H9 (cell line): ENCODE results near the gene KCNMB4. TPM values are rescaled to one million over a fixed set of nuclear protein-coding genes. Genes with fewer than 3 reads are reported as not detected.

Experiments
- DNase-seq: peaks from one replicate; pipeline ENCODE4 v3.0.0-alpha.2; 2017
- H2AFZ ChIP-seq: one replicate; pipeline ENCODE4 v1.6.1; 2013; ENCODE audit warnings: mild to moderate bottlenecking, low read length, control low read depth, moderate library complexity
- H2AK5ac ChIP-seq: 2 replicates; pipeline ENCODE4 v1.6.1; 2013; ENCODE audit warnings: low read length, control low read depth, mixed read lengths; ENCODE audit not compliant: insufficient read length
- H2BK120ac ChIP-seq: one replicate; pipeline ENCODE4 v1.6.1; 2013; ENCODE audit warnings: low read depth, mild to moderate bottlenecking, low read length, control low read depth, inconsistent platforms; ENCODE audit not compliant: poor library complexity, severe bottlenecking
- H2BK12ac ChIP-seq: 2 replicates; pipeline ENCODE4 v1.6.1; 2013; ENCODE audit warnings: low read length, control low read depth, mixed read lengths, low read depth; ENCODE audit not compliant: insufficient read length
- H2BK15ac ChIP-seq: 2 replicates; pipeline ENCODE4 v1.6.1; 2013; ENCODE audit warnings: low read depth, low read length, control low read depth
- H2BK20ac ChIP-seq: one replicate; pipeline ENCODE4 v1.6.1; 2013; ENCODE audit warnings: low read depth, mild to moderate bottlenecking, low read length, control low read depth, inconsistent platforms; ENCODE audit not compliant: poor library complexity, severe bottlenecking
- H2BK5ac ChIP-seq: 2 replicates; pipeline ENCODE4 v1.6.1; 2013; ENCODE audit warnings: low read length, control low read depth, mixed read lengths; ENCODE audit not compliant: insufficient read length
- H3K14ac ChIP-seq: 2 replicates; pipeline ENCODE4 v1.6.1; 2013; ENCODE audit warnings: low read length, control low read depth; ENCODE audit not compliant: insufficient read depth
- H3K18ac ChIP-seq: 2 replicates; pipeline ENCODE4 v1.6.1; 2013; ENCODE audit warnings: low read depth, mild to moderate bottlenecking, mixed read lengths, low read length, control low read depth; ENCODE audit not compliant: insufficient read length
- H3K23ac ChIP-seq: 2 replicates; pipeline ENCODE4 v1.6.1; 2013; ENCODE audit warnings: low read length, control low read depth, mixed read lengths, low read depth; ENCODE audit not compliant: insufficient read length
- H3K23me2 ChIP-seq: 2 replicates; pipeline ENCODE4 v1.6.1; 2013; ENCODE audit warnings: low read depth, mild to moderate bottlenecking, mixed read lengths, low read length, control low read depth; ENCODE audit not compliant: insufficient read length, poor library complexity, severe bottlenecking
- H3K27ac ChIP-seq: 2 replicates; pipeline ENCODE4 v1.5.1; 2013; ENCODE audit warnings: low read length, control low read depth, mixed read lengths, low read depth; ENCODE audit not compliant: insufficient read length
- H3K27me3 ChIP-seq: 2 replicates; pipeline ENCODE4 v1.6.1; 2013; ENCODE audit warnings: low read length, control low read depth, inconsistent platforms; ENCODE audit not compliant: insufficient read depth
- H3K4ac ChIP-seq: 2 replicates; pipeline ENCODE4 v1.6.1; 2013; ENCODE audit warnings: low read depth, mild to moderate bottlenecking, control low read depth, inconsistent platforms, low read length, moderate library complexity
- H3K4me1 ChIP-seq: 2 replicates; pipeline ENCODE4 v1.6.1; 2013; ENCODE audit warnings: low read length, control low read depth, inconsistent platforms; ENCODE audit not compliant: insufficient read depth
- H3K4me2 ChIP-seq: 2 replicates; pipeline ENCODE4 v1.6.1; 2013; ENCODE audit warnings: low read length, control low read depth, mixed read lengths; ENCODE audit not compliant: insufficient read length, insufficient read depth
- H3K56ac ChIP-seq: 2 replicates; pipeline ENCODE4 v1.6.1; 2013; ENCODE audit warnings: low read depth, mild to moderate bottlenecking, mixed read lengths, low read length, control low read depth; ENCODE audit not compliant: insufficient read length
- H3K79me1 ChIP-seq: 2 replicates; pipeline ENCODE4 v1.6.1; 2013; ENCODE audit warnings: low read depth, mild to moderate bottlenecking, moderate library complexity, low read length, control low read depth, inconsistent platforms; ENCODE audit not compliant: insufficient read depth, poor library complexity, severe bottlenecking
- H3K79me2 ChIP-seq: 2 replicates; pipeline ENCODE4 v1.6.1; 2013; ENCODE audit warnings: low read length, control low read depth, inconsistent platforms; ENCODE audit not compliant: insufficient read depth
- H3K9ac ChIP-seq: 2 replicates; pipeline ENCODE4 v1.6.1; 2013; ENCODE audit warnings: low read length, control low read depth, mixed read lengths; ENCODE audit not compliant: insufficient read length; ENCODE audit errors: extremely low read depth
- H3K9me3 ChIP-seq: one replicate; pipeline ENCODE4 v1.6.1; 2013; ENCODE audit warnings: low read depth, low read length, inconsistent platforms; ENCODE audit not compliant: control insufficient read depth
- H3T11ph ChIP-seq: one replicate; pipeline ENCODE4 v1.6.1; 2013; ENCODE audit warnings: mild to moderate bottlenecking, low read length, control low read depth, inconsistent platforms
- H4K20me1 ChIP-seq: one replicate; pipeline ENCODE4 v1.6.1; 2013; ENCODE audit not compliant: control insufficient read depth, insufficient read length, insufficient read depth
- H4K5ac ChIP-seq: 2 replicates; pipeline ENCODE4 v1.6.1; 2013; ENCODE audit warnings: low read depth, mild to moderate bottlenecking, mixed read lengths, low read length, control low read depth; ENCODE audit not compliant: insufficient read length
- H4K8ac ChIP-seq: replicated peaks from 2 replicates; pipeline ENCODE4 v1.6.1; 2013; ENCODE audit warnings: low read length, control low read depth, mixed read lengths, low read depth; ENCODE audit not compliant: insufficient read length
- H4K91ac ChIP-seq: 2 replicates; pipeline ENCODE4 v1.6.1; 2013; ENCODE audit warnings: low read depth, mild to moderate bottlenecking, moderate library complexity, mixed read lengths, low read length, control low read depth; ENCODE audit not compliant: insufficient read length
- H3K27ac Mint-ChIP-seq, 3 experiments: 2 replicates in 2 of 3; 3 replicates in 1 of 3; pipeline ENCODE4 v1.8.0; 2020 to 2021; ENCODE audit warnings: mixed read lengths in 3 of 3, mild to moderate bottlenecking in 1 of 3, moderate library complexity in 1 of 3
- H3K27me3 Mint-ChIP-seq: 2 replicates; pipeline ENCODE4 v1.8.0; 2021; ENCODE audit warnings: low read depth, mild to moderate bottlenecking, moderate library complexity, mixed read lengths
- H3K36me3 Mint-ChIP-seq, 3 experiments: 2 replicates in 2 of 3; 3 replicates in 1 of 3; pipeline ENCODE4 v1.8.0; 2020 to 2021; ENCODE audit warnings: low read depth in 3 of 3, mixed read lengths in 3 of 3; ENCODE audit not compliant: insufficient read depth in 1 of 3
- H3K4me1 Mint-ChIP-seq, 2 experiments: 2 replicates each; pipeline ENCODE4 v1.8.0; 2020; ENCODE audit warnings: mixed read lengths in 2 of 2
- H3K4me3 Mint-ChIP-seq, 2 experiments: 2 replicates in 1 of 2; 3 replicates in 1 of 2; pipeline ENCODE4 v1.8.0; 2020 to 2021; ENCODE audit warnings: mild to moderate bottlenecking in 2 of 2, mixed read lengths in 2 of 2, moderate library complexity in 1 of 2
- H3K9me3 Mint-ChIP-seq, 2 experiments: 2 replicates in 1 of 2; 3 replicates in 1 of 2; pipeline ENCODE4 v1.8.0; 2020; ENCODE audit warnings: mild to moderate bottlenecking in 2 of 2, mixed read lengths in 2 of 2, moderate library complexity in 1 of 2
- WGBS: extraction: QIAGEN DNeasy Blood & Tissue Kit; methylation state at CpG from one replicate; pipeline ENCODE4 v1.1.7; 2013; ENCODE audit warnings: missing lambda C conversion rate, low lambda C conversion rate, mixed read lengths; ENCODE audit not compliant: insufficient read length; ENCODE audit errors: extremely low coverage; 5-methylcytosine and 5-hydroxymethylcytosine counted together
- total RNA-seq: library from RNA; stranded (reverse); gene quantifications from 2 replicates; pipeline ENCODE4 v1.2.1, GENCODE V29; 2021
- TF ChIP-seq, protein P1 (sequence below): fragments of 200-600 bp; sonication (generic); conservative IDR thresholded peaks from 3 replicates; pipeline ENCODE4 v1.8.0; 2021; ENCODE audit warnings: antibody characterized with exemption, mild to moderate bottlenecking

KCNMB4 gene
- total RNA-seq, 1 experiment from 2014 or later = 16.2 TPM

DNA sequence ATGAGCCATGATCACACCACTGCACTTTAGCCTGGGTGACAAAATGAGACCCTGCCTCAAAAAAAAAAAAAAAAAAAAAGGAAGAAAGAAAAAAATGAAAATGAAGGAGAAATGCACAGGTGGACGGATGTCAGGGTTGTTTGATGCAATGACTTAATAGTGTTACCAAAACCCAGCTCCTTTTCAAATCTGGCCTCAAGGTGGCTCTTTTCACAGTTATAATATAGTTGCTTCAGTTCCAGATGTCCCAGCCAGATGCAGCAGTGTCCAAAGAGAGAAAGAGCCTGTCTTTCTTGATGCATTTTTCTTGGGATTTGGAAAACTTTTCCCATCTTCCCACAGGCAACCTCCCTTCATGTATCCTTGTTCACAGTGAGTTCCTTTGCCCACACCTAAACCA is 36.5 kb downstream of the KCNMB4 start:
- H3K56ac ChIP-seq = no peak overlapping the region
- TF ChIP-seq, protein P1, sequence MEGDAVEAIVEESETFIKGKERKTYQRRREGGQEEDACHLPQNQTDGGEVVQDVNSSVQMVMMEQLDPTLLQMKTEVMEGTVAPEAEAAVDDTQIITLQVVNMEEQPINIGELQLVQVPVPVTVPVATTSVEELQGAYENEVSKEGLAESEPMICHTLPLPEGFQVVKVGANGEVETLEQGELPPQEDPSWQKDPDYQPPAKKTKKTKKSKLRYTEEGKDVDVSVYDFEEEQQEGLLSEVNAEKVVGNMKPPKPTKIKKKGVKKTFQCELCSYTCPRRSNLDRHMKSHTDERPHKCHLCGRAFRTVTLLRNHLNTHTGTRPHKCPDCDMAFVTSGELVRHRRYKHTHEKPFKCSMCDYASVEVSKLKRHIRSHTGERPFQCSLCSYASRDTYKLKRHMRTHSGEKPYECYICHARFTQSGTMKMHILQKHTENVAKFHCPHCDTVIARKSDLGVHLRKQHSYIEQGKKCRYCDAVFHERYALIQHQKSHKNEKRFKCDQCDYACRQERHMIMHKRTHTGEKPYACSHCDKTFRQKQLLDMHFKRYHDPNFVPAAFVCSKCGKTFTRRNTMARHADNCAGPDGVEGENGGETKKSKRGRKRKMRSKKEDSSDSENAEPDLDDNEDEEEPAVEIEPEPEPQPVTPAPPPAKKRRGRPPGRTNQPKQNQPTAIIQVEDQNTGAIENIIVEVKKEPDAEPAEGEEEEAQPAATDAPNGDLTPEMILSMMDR = peak; percentile 25; the same call in 1 of the 3 replicates
- H3K79me1 ChIP-seq = peaks cover 2% of the 10 kb centered on the region
- H3K18ac ChIP-seq = no peak overlapping the region
- Mint-ChIP-seq H3K27me3 (no peaks in the 10 kb centered on the region), H3K27ac (no peak overlapping the region), H3K36me3 (peaks cover 20 to 44% (median 37%) of the 10 kb centered on the region in 3 experiments), H3K4me1 (no peaks in the 10 kb centered on the region), H3K9me3 (no peaks in the 10 kb centered on the region; a peak in 1 of 5 replicates), H3K4me3 (no peak overlapping the region)
- no peaks in the 10 kb centered on the region for H3K27me3 ChIP-seq
- no peak for DNase-seq
- no peak overlapping the region for H2AK5ac ChIP-seq
- H3K23ac ChIP-seq = no peak overlapping the region
- no peak overlapping the region for H3K27ac ChIP-seq
- H4K5ac ChIP-seq = no peak overlapping the region
- H2AFZ ChIP-seq = no peak overlapping the region
- no peak overlapping the region for H2BK120ac ChIP-seq
- H3K4ac ChIP-seq = no peak overlapping the region
- H3K23me2 ChIP-seq = no peaks in the 10 kb centered on the region
- no peak overlapping the region for H4K8ac ChIP-seq
- no peaks in the 10 kb centered on the region for H4K20me1 ChIP-seq
- H3K9me3 ChIP-seq = no peaks in the 10 kb centered on the region
- no peak overlapping the region for H2BK15ac ChIP-seq
- no peak overlapping the region for H3K14ac ChIP-seq
- H4K91ac ChIP-seq = no peak overlapping the region
- H2BK20ac ChIP-seq = no peak overlapping the region
- H3T11ph ChIP-seq = no peak overlapping the region
- no peak overlapping the region for H2BK12ac ChIP-seq
- no peaks in the 10 kb centered on the region for H3K79me2 ChIP-seq
- H2BK5ac ChIP-seq = no peak overlapping the region
- no peaks in the 10 kb centered on the region for H3K4me1 ChIP-seq
- no peak overlapping the region for H3K4me2 ChIP-seq
- no peak overlapping the region for H3K9ac ChIP-seq
- no CpG with 5 or more reads among the region's 1 CpG for WGBS
